ENCODE results near the gene ZNF83.

ZNF83 gene

DNA sequence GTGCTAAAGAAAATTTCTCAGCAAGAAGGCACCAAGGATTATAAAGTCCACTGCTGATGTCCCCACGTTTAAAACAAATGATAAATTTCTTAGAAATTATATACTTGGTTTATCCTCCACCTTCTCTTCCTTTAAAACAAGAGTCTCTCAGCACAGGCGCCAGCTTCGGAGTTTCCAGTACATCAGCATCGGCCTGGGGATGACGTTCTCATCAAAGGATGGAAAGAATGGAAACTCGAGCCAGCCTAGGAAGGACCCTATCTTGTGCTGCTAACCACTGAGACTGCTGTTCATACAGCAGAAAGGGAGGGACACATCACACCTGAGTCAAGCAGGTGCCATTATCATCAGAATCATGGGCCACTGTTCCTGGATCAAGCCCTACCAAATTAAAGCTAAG lies 29.8 kb upstream of the ZNF83 start:
- Histone ChIP-seq H3K4me1 (peaks cover 0 to 11% (median 0%) of the 10 kb centered on the region in 10 experiments; a peak in 2 of 20 replicates), H3K4me3 (no peak overlapping the region), H3K9me3 (replicated peaks in 1 of 11) (peaks cover 17 to 34% (median 24%) of the 10 kb centered on the region in 11 experiments), H3K27me3 (no peaks in the 10 kb centered on the region), H3K9ac (no peak overlapping the region), H3K36me3 (peaks cover 60 to 92% (median 76%) of the 10 kb centered on the region in 11 experiments), H3K4me2 (no peak overlapping the region), H3K27ac (no peak overlapping the region), H4K20me1 (peaks cover 0 to 6% (median 0%) of the 10 kb centered on the region in 11 experiments; a peak in 1 of 22 replicates)
- TF ChIP-seq Cebpa-rat (IDR thresholded peaks at IDR 0.05): no peak

DNA sequence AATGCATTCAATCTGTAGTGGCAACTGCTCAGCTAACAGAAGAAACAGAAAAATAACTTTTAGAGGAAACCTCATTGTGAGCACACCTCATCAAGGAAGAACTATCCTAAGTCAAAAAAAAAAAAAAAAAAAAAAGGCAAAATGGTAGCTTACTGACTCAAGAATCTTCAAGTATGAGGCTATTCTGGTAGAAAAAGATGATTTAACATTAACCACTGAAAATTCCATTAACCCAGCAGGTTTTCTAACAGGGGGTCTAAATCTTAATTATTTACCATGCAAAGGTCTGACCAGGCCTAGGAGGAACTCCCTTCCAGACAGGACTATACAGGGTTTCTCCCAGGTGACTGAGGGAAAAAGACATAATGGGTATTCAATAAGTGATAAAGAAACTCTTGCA lies 28.4 kb upstream of the ZNF83 start:
- Histone ChIP-seq H3K9ac (0 out of 22 replicates have a peak overlapping the region, but pooled peaks of 1 of the 11 experiments have one; percentile 19), H4K20me1 (peaks cover 0 to 6% (median 0%) of the 10 kb centered on the region in 11 experiments; a peak in 1 of 22 replicates), H3K4me2 (no peak overlapping the region), H3K27ac (no peak overlapping the region), H3K27me3 (no peaks in the 10 kb centered on the region), H3K4me3 (no peak overlapping the region), H3K36me3 (peaks cover 57 to 92% (median 75%) of the 10 kb centered on the region in 11 experiments), H3K9me3 (replicated peaks in 1 of 11) (peaks cover 2 to 19% (median 9%) of the 10 kb centered on the region in 11 experiments; a peak in 19 of 22 replicates), H3K4me1 (peaks cover 0 to 11% (median 0%) of the 10 kb centered on the region in 10 experiments; a peak in 2 of 20 replicates)
- no peak for TF ChIP-seq Cebpa-rat (IDR thresholded peaks at IDR 0.05)

DNA sequence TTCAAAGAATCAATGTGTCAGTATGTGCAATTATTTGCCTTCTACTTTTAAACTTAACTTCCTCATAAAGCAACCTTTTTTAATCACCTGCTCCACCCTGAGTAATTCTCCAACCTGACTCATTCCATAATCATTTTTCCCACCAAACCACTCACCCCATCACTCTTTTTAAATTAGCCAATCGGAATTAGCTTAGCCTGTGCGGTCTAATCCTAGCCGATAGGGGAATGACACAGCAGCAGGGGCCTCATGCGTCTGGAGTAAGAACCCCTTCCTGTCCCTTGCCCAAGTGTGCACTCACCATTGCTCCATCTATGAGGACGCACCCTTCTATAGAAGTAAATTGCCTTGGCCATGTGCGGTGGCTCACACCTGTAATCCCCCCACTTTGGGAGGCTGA lies 27.4 kb upstream of the ZNF83 start:
- Histone ChIP-seq H3K27ac (no peak overlapping the region), H3K4me3 (no peak overlapping the region), H4K20me1 (peaks cover 0 to 6% (median 0%) of the 10 kb centered on the region in 11 experiments; a peak in 1 of 22 replicates), H3K27me3 (no peaks in the 10 kb centered on the region), H3K36me3 (peaks cover 57 to 92% (median 75%) of the 10 kb centered on the region in 11 experiments), H3K4me2 (no peak overlapping the region), H3K9ac (no peak overlapping the region), H3K4me1 (peaks cover 0 to 12% (median 0%) of the 10 kb centered on the region in 10 experiments; a peak in 3 of 20 replicates), H3K9me3 (replicated peaks in 1 of 11) (peaks cover 0 to 19% (median 6%) of the 10 kb centered on the region in 11 experiments; a peak in 10 of 22 replicates)
- TF ChIP-seq Cebpa-rat (IDR thresholded peaks at IDR 0.05): no peak

DNA sequence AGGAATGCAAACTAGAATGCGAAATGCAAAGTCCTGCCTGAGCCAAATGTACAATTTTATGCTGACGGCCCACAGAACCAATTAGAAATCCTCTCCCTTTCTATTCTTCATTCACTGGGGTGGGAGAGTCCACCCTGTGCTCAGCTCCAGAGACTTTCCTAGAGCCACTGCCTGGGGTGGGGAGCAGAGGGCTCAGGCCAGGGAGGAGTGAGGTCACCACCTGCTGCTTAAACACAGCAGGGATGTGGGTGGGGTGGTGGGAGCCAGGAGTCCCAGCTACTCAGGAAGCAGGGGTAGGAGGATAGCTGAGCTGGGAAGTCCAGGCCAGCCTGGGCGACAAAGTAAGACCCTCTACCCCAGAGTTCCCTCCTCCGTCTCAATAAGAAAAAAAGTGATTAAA lies 26.9 kb upstream of the ZNF83 start:
- no peak overlapping the region for H3K27ac ChIP-seq

GRCh38 chr19:52664461-52664860 lies 26.3 kb upstream of the ZNF83 start:
- H3K4me2 ChIP-seq: no peak overlapping the region
- TF ChIP-seq Cebpa-rat (IDR thresholded peaks at IDR 0.05): no peak
- H3K4me3 ChIP-seq: no peak overlapping the region
- peaks cover 0 to 14% (median 4%) of the 10 kb centered on the region in 11 experiments; a peak in 8 of 22 replicates for H3K9me3 ChIP-seq (replicated peaks in 1 of 11)
- H3K27me3 ChIP-seq: no peaks in the 10 kb centered on the region
- H3K36me3 ChIP-seq: peaks cover 57 to 92% (median 75%) of the 10 kb centered on the region in 11 experiments
- H4K20me1 ChIP-seq: peaks cover 0 to 6% (median 0%) of the 10 kb centered on the region in 11 experiments; a peak in 1 of 22 replicates
- no peak overlapping the region for H3K9ac ChIP-seq
- H3K4me1 ChIP-seq: peaks cover 0 to 21% (median 0%) of the 10 kb centered on the region in 10 experiments; a peak in 5 of 20 replicates
- H3K27ac ChIP-seq: no peak overlapping the region

More for the DNA sequence above, 26.9 kb upstream of the ZNF83 start:
- Histone ChIP-seq H4K20me1 (peaks cover 0 to 6% (median 0%) of the 10 kb centered on the region in 11 experiments; a peak in 1 of 22 replicates), H3K27me3 (no peaks in the 10 kb centered on the region), H3K9ac (no peak overlapping the region), H3K4me1 (peaks cover 0 to 17% (median 0%) of the 10 kb centered on the region in 10 experiments; a peak in 5 of 20 replicates), H3K4me3 (no peak overlapping the region), H3K4me2 (no peak overlapping the region), H3K9me3 (replicated peaks in 1 of 11) (peaks cover 0 to 18% (median 3%) of the 10 kb centered on the region in 11 experiments; a peak in 10 of 22 replicates), H3K36me3 (peaks cover 57 to 92% (median 75%) of the 10 kb centered on the region in 11 experiments)
- no peak for TF ChIP-seq Cebpa-rat (IDR thresholded peaks at IDR 0.05)

DNA sequence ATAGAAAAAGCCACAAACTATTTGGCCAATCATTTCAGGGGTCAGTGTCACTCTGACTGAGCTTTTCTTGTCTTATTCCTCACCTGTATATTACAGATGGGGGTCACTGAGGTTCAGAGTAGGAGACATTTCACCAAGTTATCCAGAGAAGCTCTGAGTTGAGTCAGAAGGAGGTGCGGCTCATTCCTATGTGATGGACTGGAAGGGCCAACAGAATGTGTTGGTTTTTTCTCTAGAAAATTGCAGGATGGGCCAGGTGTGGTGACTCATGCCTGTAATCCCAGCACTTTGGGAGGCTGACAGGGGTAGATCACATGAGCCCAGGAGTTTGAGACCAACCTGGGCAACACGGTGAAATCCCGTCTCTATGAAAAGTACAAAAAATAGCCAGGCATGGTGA lies 24.5 kb upstream of the ZNF83 start:
- Histone ChIP-seq H3K9me3 (replicated peaks in 1 of 11) (peaks cover 0 to 31% (median 11%) of the 10 kb centered on the region in 11 experiments; a peak in 15 of 22 replicates), H3K9ac (no peak overlapping the region), H3K27ac (no peak overlapping the region), H3K27me3 (no peaks in the 10 kb centered on the region), H4K20me1 (no peaks in the 10 kb centered on the region), H3K4me1 (peaks cover 0 to 21% (median 0%) of the 10 kb centered on the region in 10 experiments; a peak in 5 of 20 replicates), H3K4me3 (no peak overlapping the region), H3K4me2 (no peak overlapping the region), H3K36me3 (peaks cover 63 to 93% (median 82%) of the 10 kb centered on the region in 11 experiments)
- TF ChIP-seq Cebpa-rat (IDR thresholded peaks at IDR 0.05): no peak

DNA sequence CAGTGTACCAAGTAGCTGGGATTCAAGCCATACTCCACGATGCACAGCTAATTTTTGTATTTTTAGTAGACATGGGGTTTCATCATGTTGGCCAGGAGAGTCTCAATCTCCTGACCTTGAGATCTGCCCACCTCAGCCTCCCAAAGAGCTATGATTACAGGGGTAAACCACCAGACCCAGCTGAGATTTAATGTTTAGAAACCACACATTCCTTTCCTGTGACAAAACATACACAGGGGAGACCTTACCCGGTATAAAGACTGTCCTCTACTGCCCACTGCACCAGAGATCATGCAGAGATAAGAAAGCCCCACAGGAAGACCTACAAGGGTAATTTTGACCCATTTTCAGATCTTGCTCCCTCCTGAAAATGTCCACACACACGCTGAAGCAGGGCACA lies 22.8 kb upstream of the ZNF83 start:
- Histone ChIP-seq H3K27ac (no peak overlapping the region), H3K27me3 (no peaks in the 10 kb centered on the region), H3K4me3 (no peak overlapping the region), H3K36me3 (peaks cover 75 to 100% (median 93%) of the 10 kb centered on the region in 11 experiments), H4K20me1 (no peaks in the 10 kb centered on the region), H3K4me1 (peaks cover 0 to 10% (median 0%) of the 10 kb centered on the region in 10 experiments; a peak in 5 of 20 replicates), H3K4me2 (no peak overlapping the region), H3K9ac (no peak overlapping the region), H3K9me3 (replicated peaks in 1 of 11) (peaks cover 0 to 46% (median 24%) of the 10 kb centered on the region in 11 experiments; a peak in 15 of 22 replicates)
- no peak for TF ChIP-seq Cebpa-rat (IDR thresholded peaks at IDR 0.05)

DNA sequence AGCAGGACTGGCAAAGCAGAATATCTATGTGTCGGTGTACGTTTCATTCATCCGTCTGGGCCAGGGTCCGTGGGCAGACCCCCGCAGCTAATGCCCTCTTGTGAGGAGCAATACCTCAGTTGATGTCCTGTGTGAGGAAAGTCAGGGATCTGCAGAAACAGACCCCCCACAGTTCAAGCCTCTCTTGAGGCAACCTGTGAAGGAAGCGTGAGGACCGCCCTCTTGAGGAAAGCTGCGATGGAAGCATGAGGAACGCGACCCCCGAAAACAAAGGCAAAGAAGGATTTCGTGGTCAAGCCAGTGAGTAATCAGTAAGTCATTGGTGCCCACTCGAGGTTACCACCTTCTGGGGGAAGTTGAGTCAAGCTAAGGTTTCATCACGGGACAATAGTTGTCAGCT lies 20.9 kb upstream of the ZNF83 start:
- H3K9ac ChIP-seq: no peak overlapping the region
- no peak for TF ChIP-seq Cebpa-rat (IDR thresholded peaks at IDR 0.05)
- H4K20me1 ChIP-seq: no peaks in the 10 kb centered on the region
- no peaks in the 10 kb centered on the region for H3K27me3 ChIP-seq
- H3K9me3 ChIP-seq (replicated peaks in 1 of 11): peaks cover 2 to 66% (median 44%) of the 10 kb centered on the region in 11 experiments; a peak in 20 of 22 replicates
- no peak overlapping the region for H3K4me3 ChIP-seq
- H3K4me2 ChIP-seq: no peak overlapping the region
- no peak overlapping the region for H3K27ac ChIP-seq
- H3K36me3 ChIP-seq: peaks cover 84 to 100% (median 96%) of the 10 kb centered on the region in 11 experiments
- peaks cover 0 to 10% (median 0%) of the 10 kb centered on the region in 10 experiments; a peak in 5 of 20 replicates for H3K4me1 ChIP-seq

DNA sequence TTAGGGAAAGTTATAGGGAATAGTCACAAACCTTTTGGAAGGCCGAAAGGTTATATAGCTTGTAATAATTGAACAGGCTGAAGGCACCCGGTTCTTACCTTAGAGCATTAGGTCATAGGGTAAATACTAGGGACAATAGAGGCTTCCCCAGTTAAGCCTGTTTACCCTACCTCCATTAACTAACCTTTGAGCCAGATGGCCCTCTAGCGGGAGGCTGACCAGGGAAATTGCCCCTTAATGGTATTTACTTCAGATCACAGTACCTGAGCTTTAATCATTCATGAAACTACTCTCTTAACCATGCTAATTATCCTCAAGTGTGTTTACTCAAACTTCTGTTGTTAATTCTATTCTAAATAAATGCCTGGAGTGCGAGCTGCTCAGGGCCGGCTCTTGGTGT lies 20.4 kb upstream of the ZNF83 start:
- Histone ChIP-seq H3K4me2 (no peak overlapping the region), H3K4me3 (no peak overlapping the region), H3K27me3 (no peaks in the 10 kb centered on the region), H3K27ac (no peak overlapping the region), H3K9ac (no peak overlapping the region), H3K9me3 (replicated peaks in 1 of 11) (peaks cover 6 to 70% (median 48%) of the 10 kb centered on the region in 11 experiments; a peak in 21 of 22 replicates), H3K36me3 (peaks cover 84 to 100% (median 97%) of the 10 kb centered on the region in 11 experiments), H3K4me1 (peaks cover 0 to 10% (median 0%) of the 10 kb centered on the region in 10 experiments; a peak in 5 of 20 replicates), H4K20me1 (no peaks in the 10 kb centered on the region)
- TF ChIP-seq Cebpa-rat (IDR thresholded peaks at IDR 0.05): no peak
